GM12864 (cell line): ENCODE results near the gene PPP2R2B.

Experiments
- DNase-seq: peaks from one replicate; pipeline ENCODE4 v3.0.0-alpha.2; 2011; ENCODE audit warnings: low read depth
- H3K4me3 ChIP-seq: 2 replicates; pipeline ENCODE4 v1.5.1; 2011; ENCODE audit warnings: mild to moderate bottlenecking, low read depth, low read length, control low read depth
- TF ChIP-seq, protein P1 (sequence below): IDR thresholded peaks from 2 replicates; pipeline ENCODE4 v1.5.1; 2011; ENCODE audit warnings: low read depth, mild to moderate bottlenecking, moderate library complexity, low read length, control low read depth, inconsistent platforms; ENCODE audit errors: missing control alignments

The PPP2R2B gene

DNA sequence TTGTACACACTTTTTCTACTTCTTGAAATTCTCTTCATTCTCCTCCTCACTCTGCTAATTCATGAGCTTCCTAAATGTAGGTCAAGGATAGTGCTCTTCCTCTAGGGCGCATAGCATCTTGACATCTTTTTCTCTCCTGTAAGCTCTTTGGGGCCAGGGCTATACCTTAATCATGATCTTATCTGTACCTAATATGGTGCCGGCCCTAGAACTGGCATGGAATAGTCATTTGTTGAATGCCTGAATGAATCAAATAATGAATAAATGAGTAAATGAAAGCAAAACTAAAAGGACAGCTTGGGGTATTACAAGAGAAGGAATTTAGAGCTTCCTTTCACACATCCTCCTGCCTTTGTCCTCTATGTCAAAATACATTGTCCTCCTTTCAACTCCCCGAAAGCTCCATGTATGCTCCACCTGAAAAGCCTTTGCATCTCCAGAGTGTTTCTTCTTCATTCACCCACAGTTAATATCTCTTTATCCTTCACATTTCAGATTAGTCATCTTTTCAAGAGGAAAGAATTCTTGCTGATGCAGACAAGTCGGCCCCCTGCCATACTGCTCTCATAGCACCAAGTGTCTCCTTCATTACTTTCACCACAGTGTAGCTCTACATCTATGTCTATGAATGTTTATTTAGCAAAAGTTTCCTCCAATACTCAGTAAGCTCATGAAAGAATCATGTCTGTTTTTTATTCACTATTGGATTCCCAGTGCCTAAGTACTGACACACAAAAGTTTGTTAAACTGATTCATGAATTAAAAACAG is 16.4 kb upstream of the PPP2R2B start:
- no peak overlapping the region for H3K4me3 ChIP-seq
- TF ChIP-seq, protein P1, sequence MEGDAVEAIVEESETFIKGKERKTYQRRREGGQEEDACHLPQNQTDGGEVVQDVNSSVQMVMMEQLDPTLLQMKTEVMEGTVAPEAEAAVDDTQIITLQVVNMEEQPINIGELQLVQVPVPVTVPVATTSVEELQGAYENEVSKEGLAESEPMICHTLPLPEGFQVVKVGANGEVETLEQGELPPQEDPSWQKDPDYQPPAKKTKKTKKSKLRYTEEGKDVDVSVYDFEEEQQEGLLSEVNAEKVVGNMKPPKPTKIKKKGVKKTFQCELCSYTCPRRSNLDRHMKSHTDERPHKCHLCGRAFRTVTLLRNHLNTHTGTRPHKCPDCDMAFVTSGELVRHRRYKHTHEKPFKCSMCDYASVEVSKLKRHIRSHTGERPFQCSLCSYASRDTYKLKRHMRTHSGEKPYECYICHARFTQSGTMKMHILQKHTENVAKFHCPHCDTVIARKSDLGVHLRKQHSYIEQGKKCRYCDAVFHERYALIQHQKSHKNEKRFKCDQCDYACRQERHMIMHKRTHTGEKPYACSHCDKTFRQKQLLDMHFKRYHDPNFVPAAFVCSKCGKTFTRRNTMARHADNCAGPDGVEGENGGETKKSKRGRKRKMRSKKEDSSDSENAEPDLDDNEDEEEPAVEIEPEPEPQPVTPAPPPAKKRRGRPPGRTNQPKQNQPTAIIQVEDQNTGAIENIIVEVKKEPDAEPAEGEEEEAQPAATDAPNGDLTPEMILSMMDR: no peak
- no peak for DNase-seq

DNA sequence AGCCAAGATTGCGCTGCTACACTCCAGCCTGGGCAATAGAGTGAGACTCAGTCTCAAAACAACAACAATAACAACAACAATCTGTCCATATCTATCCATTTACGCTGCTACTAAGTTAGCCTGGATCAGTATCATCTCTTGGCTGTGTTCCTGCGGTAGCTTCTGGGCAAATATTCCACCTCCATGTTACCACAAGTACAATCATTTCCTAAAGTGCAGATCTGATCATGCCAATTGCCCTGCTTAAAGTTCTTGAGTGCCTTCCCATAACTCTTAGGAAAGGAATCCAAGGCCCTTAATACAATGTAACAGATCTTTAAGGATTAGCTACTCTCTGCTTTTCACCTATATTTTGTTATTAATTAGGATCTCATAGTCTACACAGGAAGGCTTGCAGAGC is 15.4 kb upstream of the PPP2R2B start:
- no peak overlapping the region for H3K4me3 ChIP-seq
- TF ChIP-seq, protein P1: no peak
- no peak for DNase-seq

DNA sequence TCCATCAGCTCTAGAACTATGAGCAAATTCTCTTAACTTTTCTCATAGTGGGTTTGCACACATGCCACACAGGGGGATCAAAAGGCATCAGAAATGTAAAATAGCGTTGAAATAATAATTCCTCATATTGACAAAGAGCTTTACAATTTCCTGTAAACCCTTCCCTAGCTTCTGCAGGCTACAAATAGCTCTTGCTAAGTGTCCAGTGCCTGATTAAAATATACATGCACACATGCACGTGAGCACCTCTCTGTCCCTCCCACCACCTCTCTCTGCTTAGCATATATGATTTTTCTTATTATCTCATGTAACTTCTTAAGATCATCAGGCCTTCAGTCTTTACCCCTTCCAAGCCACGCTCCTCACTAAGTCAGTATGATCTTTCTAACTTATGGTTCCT is 13.7 kb upstream of the PPP2R2B start:
- TF ChIP-seq, protein P1: no peak
- no peak for DNase-seq
- no peak overlapping the region for H3K4me3 ChIP-seq

DNA sequence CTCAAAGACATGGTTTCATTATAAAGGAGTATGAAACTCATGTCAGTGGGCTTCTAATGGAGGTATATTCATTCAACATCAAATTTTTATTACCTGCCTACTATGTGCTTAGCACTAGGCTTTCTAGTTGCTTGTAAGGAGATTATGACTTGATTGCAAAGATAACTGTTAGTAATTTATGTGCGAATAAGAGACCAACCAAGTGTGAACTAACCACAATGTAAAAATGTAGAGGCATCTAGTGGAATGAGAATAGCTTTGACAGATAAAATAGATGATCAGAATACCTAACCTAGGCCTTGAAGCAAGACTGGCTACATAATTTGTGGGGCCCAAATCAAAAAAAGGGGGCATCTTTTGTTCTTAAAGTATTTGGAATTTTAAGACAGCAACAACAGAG is 13.0 kb upstream of the PPP2R2B start:
- H3K4me3 ChIP-seq: no peak overlapping the region
- TF ChIP-seq, protein P1: no peak
- DNase-seq: no peak

DNA sequence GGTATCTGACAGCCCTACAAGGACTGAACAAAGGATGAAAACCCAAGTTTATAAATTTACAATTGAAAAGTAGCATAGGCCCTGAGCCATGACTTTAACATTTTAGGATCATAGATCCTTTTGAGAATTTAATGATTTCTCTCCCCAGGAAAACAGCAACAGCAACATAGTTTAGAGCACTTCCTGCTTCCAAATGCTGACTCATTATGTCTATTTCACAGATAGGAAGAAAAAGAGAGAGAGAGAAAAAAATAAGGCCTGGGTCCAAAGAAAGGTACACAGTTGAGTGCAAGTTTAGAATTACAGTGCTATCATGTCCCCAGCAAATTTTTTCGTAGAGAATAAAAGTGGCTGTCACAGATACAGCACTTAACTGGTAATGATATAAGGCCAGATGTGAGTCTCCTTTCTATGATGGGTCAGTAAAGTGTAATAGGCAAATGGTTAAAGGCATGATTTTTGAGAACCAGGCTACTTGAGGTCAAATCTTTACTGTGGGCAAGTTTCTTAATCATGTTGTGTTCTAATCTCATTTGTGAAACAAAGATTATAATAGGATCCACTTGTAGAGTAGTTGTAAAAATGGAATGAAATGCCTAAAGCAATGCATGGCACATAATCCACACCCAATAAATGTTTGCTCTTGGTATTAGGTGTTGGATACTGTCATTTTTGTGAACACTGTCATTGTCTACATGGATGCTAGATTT is 12.3 kb upstream of the PPP2R2B start:
- no peak for DNase-seq
- H3K4me3 ChIP-seq: no peak overlapping the region
- TF ChIP-seq, protein P1: no peak

DNA sequence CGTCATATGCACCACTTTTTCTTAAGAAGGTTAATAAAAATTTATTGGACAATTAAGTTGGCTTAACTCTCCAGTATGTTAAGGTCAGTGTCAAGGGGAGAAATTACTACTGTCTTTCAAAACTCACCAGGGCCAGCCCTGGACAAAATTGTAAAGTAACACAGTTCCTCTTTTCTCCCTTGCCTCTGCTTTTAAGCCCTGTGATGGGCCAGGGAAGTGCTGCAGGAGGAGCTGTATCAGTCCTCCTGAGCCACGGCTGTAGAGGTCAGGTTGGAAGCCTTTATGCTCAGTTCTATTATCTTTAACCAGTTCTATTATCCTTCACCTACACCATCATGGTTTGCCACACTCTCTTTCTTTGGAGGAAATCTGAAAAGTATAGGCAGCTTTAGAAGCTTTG is 11.5 kb upstream of the PPP2R2B start:
- TF ChIP-seq, protein P1: no peak
- no peak overlapping the region for H3K4me3 ChIP-seq
- DNase-seq: no peak

DNA sequence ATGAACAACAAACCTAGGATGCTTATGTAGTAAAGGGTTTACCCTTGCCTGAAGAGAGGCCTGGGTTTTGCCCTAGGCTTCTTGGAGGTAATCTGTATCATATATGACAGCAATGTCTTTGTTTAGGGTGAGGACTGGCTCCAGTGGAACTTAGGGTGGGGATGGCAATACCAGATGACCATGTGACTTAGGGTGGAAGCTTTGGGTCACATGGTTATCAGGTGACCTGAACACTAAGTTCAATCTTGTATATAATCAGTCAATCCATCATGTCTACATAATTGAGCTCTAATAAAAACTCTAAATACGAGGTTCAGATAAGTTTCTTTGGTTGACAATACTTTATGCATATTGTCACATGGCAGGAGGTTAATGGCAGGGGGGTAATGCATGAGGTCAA is 10.6 kb upstream of the PPP2R2B start:
- DNase-seq: no peak
- H3K4me3 ChIP-seq: no peak overlapping the region
- TF ChIP-seq, protein P1: no peak
